K562 (cell line): ENCODE data around the gene ANO2.

Experiments used
- ETV6 ChIP-seq, 3 experiments: fragments of 150-350 bp in 1 of 3; sonication (generic) in 1 of 3; formaldehyde crosslinking in 1 of 3; IDR thresholded peaks; 2 replicates each; pipeline versions ENCODE4 v1.6.1 to v1.8.0; 2014 to 2022; ENCODE audit warnings: borderline replicate concordance in 2 of 3, low read depth in 2 of 3, antibody characterized with exemption in 1 of 3, low read length in 1 of 3, mild to moderate bottlenecking in 1 of 3, missing genetic modification reagents in 1 of 3
- FOXA1 ChIP-seq: fragments of 450-650 bp; IDR thresholded peaks from 2 replicates; pipeline ENCODE4 v1.6.1; 2016; ENCODE audit warnings: mild to moderate bottlenecking, borderline replicate concordance
- MAZ ChIP-seq, 2 experiments: fragments of 450-650 bp in 1 of 2; sonication (generic) in 1 of 2; formaldehyde crosslinking; IDR thresholded peaks in 1 of 2; conservative IDR thresholded peaks in 1 of 2; 2 replicates each; pipeline versions ENCODE4 v1.4.0 to v1.5.0; 2020; ENCODE audit warnings: mild to moderate bottlenecking in 1 of 2, missing genetic modification reagents in 1 of 2
- PHF20 ChIP-seq: fragments of 450-650 bp; IDR thresholded peaks from 2 replicates; pipeline ENCODE4 v1.6.1; 2018; ENCODE audit not compliant: partially characterized antibody
- SREBF2 ChIP-seq: sonication (generic); formaldehyde crosslinking; IDR thresholded peaks from 2 replicates; pipeline ENCODE4 v1.4.0; 2020; ENCODE audit warnings: mild to moderate bottlenecking, missing genetic modification reagents
- TAL1 ChIP-seq: fragments of 450-650 bp; IDR thresholded peaks from 2 replicates; pipeline ENCODE4 v1.6.1; 2016; ENCODE audit warnings: mild to moderate bottlenecking
- TGIF2 ChIP-seq: sonication (generic); formaldehyde crosslinking; IDR thresholded peaks from 2 replicates; pipeline ENCODE4 v1.8.1; 2022; ENCODE audit warnings: mild to moderate bottlenecking, missing genetic modification reagents, moderate library complexity
- ZNF436 ChIP-seq: fragments of 250-450, 450-650 bp; sonication (Bioruptor Pico); formaldehyde crosslinking; IDR thresholded peaks from 2 replicates; pipeline ENCODE4 v1.7.0; 2020; ENCODE audit warnings: mild to moderate bottlenecking
- ZNF507 ChIP-seq: conservative IDR thresholded peaks from 2 replicates; pipeline ENCODE4 v1.6.1; 2017; ENCODE audit warnings: missing genetic modification characterization, missing compliant biosample characterization
- TF ChIP-seq, protein P1 (sequence below), 3 experiments: IDR thresholded peaks in 2 of 3; conservative IDR thresholded peaks in 1 of 3; 2 replicates each; pipeline ENCODE4 v1.5.1; 2011 to 2012; ENCODE audit warnings: low read length in 3 of 3, mild to moderate bottlenecking in 3 of 3, control low read depth in 2 of 3, improper control_type of control experiment in 1 of 3, inconsistent platforms in 1 of 3, low read depth in 1 of 3, mixed read lengths in 1 of 3, moderate library complexity in 1 of 3; ENCODE audit not compliant: insufficient read depth in 2 of 3

DNA sequence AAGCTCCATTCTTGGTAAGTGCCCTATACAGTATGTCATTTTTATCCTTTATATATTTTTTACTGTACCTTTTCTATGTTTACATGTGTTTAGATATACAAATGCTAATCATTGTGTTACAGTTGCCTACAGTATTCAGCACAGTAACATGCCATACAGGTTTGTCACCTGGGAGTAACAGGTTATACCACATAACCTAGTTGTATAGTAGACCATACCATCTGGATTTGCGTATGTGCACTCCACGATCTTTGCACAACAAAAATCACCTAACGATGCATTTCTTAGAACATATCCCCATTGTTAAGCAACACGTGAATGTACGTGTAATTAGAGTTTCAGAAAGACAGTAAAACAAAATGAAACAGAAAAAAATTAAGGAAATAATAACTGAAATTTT is 11.9 kb upstream of the ANO2 start:
- no peak for TF ChIP-seq FOXA1
- no peak for TF ChIP-seq TAL1
- no peak for TF ChIP-seq TGIF2 (CRISPR knock-in tag)
- TF ChIP-seq PHF20, result no peak
- TF ChIP-seq, protein P1, sequence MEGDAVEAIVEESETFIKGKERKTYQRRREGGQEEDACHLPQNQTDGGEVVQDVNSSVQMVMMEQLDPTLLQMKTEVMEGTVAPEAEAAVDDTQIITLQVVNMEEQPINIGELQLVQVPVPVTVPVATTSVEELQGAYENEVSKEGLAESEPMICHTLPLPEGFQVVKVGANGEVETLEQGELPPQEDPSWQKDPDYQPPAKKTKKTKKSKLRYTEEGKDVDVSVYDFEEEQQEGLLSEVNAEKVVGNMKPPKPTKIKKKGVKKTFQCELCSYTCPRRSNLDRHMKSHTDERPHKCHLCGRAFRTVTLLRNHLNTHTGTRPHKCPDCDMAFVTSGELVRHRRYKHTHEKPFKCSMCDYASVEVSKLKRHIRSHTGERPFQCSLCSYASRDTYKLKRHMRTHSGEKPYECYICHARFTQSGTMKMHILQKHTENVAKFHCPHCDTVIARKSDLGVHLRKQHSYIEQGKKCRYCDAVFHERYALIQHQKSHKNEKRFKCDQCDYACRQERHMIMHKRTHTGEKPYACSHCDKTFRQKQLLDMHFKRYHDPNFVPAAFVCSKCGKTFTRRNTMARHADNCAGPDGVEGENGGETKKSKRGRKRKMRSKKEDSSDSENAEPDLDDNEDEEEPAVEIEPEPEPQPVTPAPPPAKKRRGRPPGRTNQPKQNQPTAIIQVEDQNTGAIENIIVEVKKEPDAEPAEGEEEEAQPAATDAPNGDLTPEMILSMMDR (IDR thresholded peaks at IDR 0.05 in 2 of 3, conservative IDR thresholded peaks at IDR 0.05 in 1 of 3; ENCODE audit: insufficient read depth in 2 of 3, low read depth in 1 of 3, low read length in 3 of 3), result no peak
- no peak for TF ChIP-seq ZNF507 (tag)
- TF ChIP-seq ETV6 (IDR thresholded peaks at IDR 0.05; ENCODE audit: borderline replicate concordance in 1 of 2, low read depth in 2 of 2, low read length in 1 of 2), result no peak
- no peak for TF ChIP-seq ETV6 (CRISPR knock-in tag; IDR thresholded peaks at IDR 0.05; ENCODE audit: borderline replicate concordance)
- TF ChIP-seq SREBF2 (CRISPR knock-in tag), result no peak
- TF ChIP-seq MAZ (CRISPR knock-in tag; conservative IDR thresholded peaks at IDR 0.05 in 1 of 2, IDR thresholded peaks at IDR 0.05 in 1 of 2), result no peak
- no peak for TF ChIP-seq ZNF436
